Hematopoietic multipotent progenitor cell treated with erythropoietin and hydrocortisone succinate and interleukin-3 and kit ligand, for 4 days (in vitro differentiated cells): ENCODE data around the gene AVPR1B.
A peak's percentile ranks its signal among the peaks of the same experiment; 100 is the strongest.
"Not testable (repeated sequence)": the region's sequence is repeated elsewhere in the genome, so short reads cannot be mapped to it uniquely, and the experiment has no call there.

Experiments used
- DNase-seq: peaks from one replicate; pipeline ENCODE4 v3.0.0-alpha.2; 2015

AVPR1B gene

GRCh38 chr1:206080026-206080820, 37.0 kb downstream of the AVPR1B start:
- peak; percentile 82 for DNase-seq

GRCh38 chr1:206079135-206079534, 38.1 kb downstream of the AVPR1B start:
- DNase-seq: peak; percentile 59

- DNase-seq: no peak
These were observed 41.1 kb downstream of the AVPR1B start for GRCh38 chr1:206075786-206076755.

GRCh38 chr1:206074839-206075238, 42.3 kb downstream of the AVPR1B start:
- peak; percentile 96 for DNase-seq

- no peak for DNase-seq
These were observed 46.4 kb downstream of the AVPR1B start for GRCh38 chr1:206070627-206071304.

- DNase-seq: no peak
These were observed 48.9 kb downstream of the AVPR1B start for GRCh38 chr1:206068314-206068713.

- DNase-seq: peak; percentile 70
These were observed 49.5 kb downstream of the AVPR1B start for GRCh38 chr1:206067486-206068227.

- DNase-seq: peak; percentile 90
These were observed 50.6 kb downstream of the AVPR1B start for GRCh38 chr1:206066479-206067171.

GRCh38 chr1:206065547-206066145, 51.5 kb downstream of the AVPR1B start:
- peak; percentile 85 for DNase-seq

GRCh38 chr1:206064501-206064900, 52.7 kb downstream of the AVPR1B start:
- DNase-seq: not testable (repeated sequence)

GRCh38 chr1:206064001-206064400, 53.2 kb downstream of the AVPR1B start:
- DNase-seq: not testable (repeated sequence)

- DNase-seq: no peak
These were observed 54.7 kb downstream of the AVPR1B start for GRCh38 chr1:206062464-206062863.

GRCh38 chr1:206060844-206061243, 56.3 kb downstream of the AVPR1B start:
- DNase-seq: no peak
